Measurements from ENCODE around the gene TENT5C. TPM values are rescaled to one million over a fixed set of nuclear protein-coding genes. Genes with fewer than 3 reads are reported as not detected.
A peak's percentile ranks its signal among the peaks of the same experiment; 100 is the strongest.

The TENT5C gene
- total RNA-seq, 4 donors from 2014 or later = 2.7 to 5.0 (median 3.4) TPM

- H3K36me3 ChIP-seq = no peaks in the 10 kb centered on the region
- no peak for DNase-seq (ENCODE audit: low spot score in 2 of 2)
- WGBS = 89% methylated on average over 6 of the region's 6 CpGs
- no peaks in the 10 kb centered on the region for H3K27me3 ChIP-seq
- no peak overlapping the region for H3K4me3 ChIP-seq
- no peak overlapping the region for H3K27ac ChIP-seq
- peaks cover 4% of the 10 kb centered on the region for H3K4me1 ChIP-seq
- TF ChIP-seq POLR2A (IDR thresholded peaks at IDR 0.05) (no peak), CTCF (IDR thresholded peaks at IDR 0.05) (no peak)
- H3K9me3 ChIP-seq = no peaks in the 10 kb centered on the region
These were observed 36.8 kb upstream of the TENT5C start for GRCh38 chr1:117568999-117569398.

- peak in 1 of 2 donors; percentile 11 for DNase-seq (ENCODE audit: low spot score in 2 of 2)
- H3K4me3 ChIP-seq = no peak overlapping the region
- peaks cover 4% of the 10 kb centered on the region for H3K4me1 ChIP-seq
- no peaks in the 10 kb centered on the region for H3K27me3 ChIP-seq
- H3K9me3 ChIP-seq = no peaks in the 10 kb centered on the region
- H3K36me3 ChIP-seq = no peaks in the 10 kb centered on the region
- no peak overlapping the region for H3K27ac ChIP-seq
- 25% methylated on average over 3 of the region's 3 CpGs for WGBS
- TF ChIP-seq POLR2A (IDR thresholded peaks at IDR 0.05) (no peak), POLR2AphosphoS5 (IDR thresholded peaks at IDR 0.05) (no peak), EP300 (IDR thresholded peaks at IDR 0.05) (no peak), CTCF (IDR thresholded peaks at IDR 0.05) (no peak)
These were observed 36.0 kb upstream of the TENT5C start for GRCh38 chr1:117569856-117570255.

- no peaks in the 10 kb centered on the region for H3K36me3 ChIP-seq
- TF ChIP-seq POLR2AphosphoS5 (IDR thresholded peaks at IDR 0.05) (no peak), CTCF (IDR thresholded peaks at IDR 0.05) (no peak), POLR2A (IDR thresholded peaks at IDR 0.05) (no peak), EP300 (IDR thresholded peaks at IDR 0.05) (no peak)
- H3K4me3 ChIP-seq = no peak overlapping the region
- peaks cover 4% of the 10 kb centered on the region for H3K4me1 ChIP-seq
- no peaks in the 10 kb centered on the region for H3K27me3 ChIP-seq
- 52% methylated on average over 8 of the region's 8 CpGs for WGBS
- DNase-seq (ENCODE audit: low spot score in 2 of 2) = peak in 1 of 2 donors; percentile 32
- no peak overlapping the region for H3K27ac ChIP-seq
- no peaks in the 10 kb centered on the region for H3K9me3 ChIP-seq
These were observed 34.8 kb upstream of the TENT5C start for GRCh38 chr1:117570988-117571409.

GRCh38 chr1:117571496-117571895, 34.4 kb upstream of the TENT5C start:
- Histone ChIP-seq H3K27me3 (no peaks in the 10 kb centered on the region), H3K4me1 (peaks cover 4% of the 10 kb centered on the region), H3K27ac (no peak overlapping the region), H3K9me3 (no peaks in the 10 kb centered on the region), H3K36me3 (no peaks in the 10 kb centered on the region), H3K4me3 (no peak overlapping the region)
- 76% methylated on average over 5 of the region's 5 CpGs for WGBS
- TF ChIP-seq POLR2AphosphoS5 (IDR thresholded peaks at IDR 0.05) (no peak), EP300 (IDR thresholded peaks at IDR 0.05) (no peak), POLR2A (IDR thresholded peaks at IDR 0.05) (no peak), CTCF (IDR thresholded peaks at IDR 0.05) (no peak)
- no peak for DNase-seq (ENCODE audit: low spot score in 2 of 2)

GRCh38 chr1:117572546-117572945, 33.3 kb upstream of the TENT5C start:
- WGBS = 70% methylated on average over 4 of the region's 4 CpGs
- H3K27ac ChIP-seq = no peak overlapping the region

More at GRCh38 chr1:117572546-117572945, 33.3 kb upstream of the TENT5C start:
- no peak overlapping the region for H3K4me3 ChIP-seq
- TF ChIP-seq CTCF (IDR thresholded peaks at IDR 0.05) (no peak), POLR2A (IDR thresholded peaks at IDR 0.05) (no peak), POLR2AphosphoS5 (IDR thresholded peaks at IDR 0.05) (no peak), EP300 (IDR thresholded peaks at IDR 0.05) (no peak)
- no peaks in the 10 kb centered on the region for H3K9me3 ChIP-seq
- no peaks in the 10 kb centered on the region for H3K36me3 ChIP-seq
- H3K27me3 ChIP-seq = no peaks in the 10 kb centered on the region
- peaks cover 4% of the 10 kb centered on the region for H3K4me1 ChIP-seq
- peak in 1 of 2 donors; percentile 60 for DNase-seq (ENCODE audit: low spot score in 2 of 2)

Measured in suprapubic skin (tissue), 4 donors.